ENCODE data around the gene PRSS21. TPM values are rescaled to one million over a fixed set of nuclear protein-coding genes. Genes with fewer than 3 reads are reported as not detected.

The PRSS21 gene
- total RNA-seq, 2 experiments from 2014 or later = 6.0 to 10.3 TPM

GRCh38 chr16:2803545-2804195 lies 13.4 kb upstream of the PRSS21 start:
- DNase-seq = no peak
- H3K4me3 Mint-ChIP-seq = no peak overlapping the region
- H3K4me1 Mint-ChIP-seq = no peaks in the 10 kb centered on the region
- no peaks in the 10 kb centered on the region for H3K36me3 Mint-ChIP-seq
- no peak for ATAC-seq
- peaks cover 2% of the 10 kb centered on the region for H3K9me3 Mint-ChIP-seq (ENCODE audit: low read depth)
- H3K27me3 Mint-ChIP-seq = peaks cover 24% of the 10 kb centered on the region
- CTCF ChIA-PET = interaction anchor here (0.9 kb wide), 1 partner anchor 116 kb away, joined by 3 read pairs; no protein-coding TSS in a partner anchor
- no peak overlapping the region for H3K27ac Mint-ChIP-seq

GRCh38 chr16:2804728-2805127 lies 12.3 kb upstream of the PRSS21 start:
- H3K36me3 Mint-ChIP-seq = no peaks in the 10 kb centered on the region
- no peak for ATAC-seq
- CTCF ChIA-PET = no interaction called here
- no peak for DNase-seq
- H3K27ac Mint-ChIP-seq = no peak overlapping the region
- no peak overlapping the region for H3K4me3 Mint-ChIP-seq
- H3K9me3 Mint-ChIP-seq (ENCODE audit: low read depth) = peaks cover 2% of the 10 kb centered on the region
- H3K27me3 Mint-ChIP-seq = peaks cover 30% of the 10 kb centered on the region
- no peaks in the 10 kb centered on the region for H3K4me1 Mint-ChIP-seq

- H3K36me3 Mint-ChIP-seq = no peaks in the 10 kb centered on the region
- no peak overlapping the region for H3K27ac Mint-ChIP-seq
- H3K9me3 Mint-ChIP-seq (ENCODE audit: low read depth) = peaks cover 2% of the 10 kb centered on the region
- H3K4me1 Mint-ChIP-seq = no peaks in the 10 kb centered on the region
- DNase-seq (no peak), ATAC-seq (no peak)
- CTCF ChIA-PET = no interaction called here
- peaks cover 33% of the 10 kb centered on the region for H3K27me3 Mint-ChIP-seq
- no peak overlapping the region for H3K4me3 Mint-ChIP-seq
Measured at GRCh38 chr16:2806286-2806685, 10.8 kb upstream of the PRSS21 start.

- H3K9me3 Mint-ChIP-seq (ENCODE audit: low read depth) = peaks cover 2% of the 10 kb centered on the region
- DNase-seq (no peak), ATAC-seq (no peak)
- H3K4me1 Mint-ChIP-seq = peaks cover 2% of the 10 kb centered on the region
- peaks cover 36% of the 10 kb centered on the region for H3K27me3 Mint-ChIP-seq
- H3K4me3 Mint-ChIP-seq = no peak overlapping the region
- no peaks in the 10 kb centered on the region for H3K36me3 Mint-ChIP-seq
- no peak overlapping the region for H3K27ac Mint-ChIP-seq
- CTCF ChIA-PET = no interaction called here
Measured at GRCh38 chr16:2808181-2808580, 8.9 kb upstream of the PRSS21 start.

GRCh38 chr16:2809149-2809760 lies 7.8 kb upstream of the PRSS21 start:
- Mint-ChIP-seq H3K4me3 (no peak overlapping the region), H3K4me1 (peaks cover 2% of the 10 kb centered on the region), H3K27ac (no peak overlapping the region), H3K9me3 (ENCODE audit: low read depth) (no peaks in the 10 kb centered on the region), H3K36me3 (no peaks in the 10 kb centered on the region), H3K27me3 (peaks cover 31% of the 10 kb centered on the region)
- no peak for DNase-seq
- no peak for ATAC-seq
- CTCF ChIA-PET = no interaction called here

GRCh38 chr16:2810651-2811050 lies 6.4 kb upstream of the PRSS21 start:
- DNase-seq (no peak), ATAC-seq (no peak)
- no peaks in the 10 kb centered on the region for H3K36me3 Mint-ChIP-seq
- CTCF ChIA-PET = interaction anchor here (1.0 kb wide), 1 partner anchor 32 kb away, joined by 3 read pairs; no protein-coding TSS in a partner anchor
- no peaks in the 10 kb centered on the region for H3K9me3 Mint-ChIP-seq (ENCODE audit: low read depth)
- peaks cover 28% of the 10 kb centered on the region for H3K27me3 Mint-ChIP-seq
- H3K27ac Mint-ChIP-seq = no peak overlapping the region
- peaks cover 2% of the 10 kb centered on the region for H3K4me1 Mint-ChIP-seq
- H3K4me3 Mint-ChIP-seq = no peak overlapping the region

GRCh38 chr16:2811703-2812471 lies 5.2 kb upstream of the PRSS21 start:
- no peak overlapping the region for H3K27ac Mint-ChIP-seq
- peaks cover 2% of the 10 kb centered on the region for H3K4me1 Mint-ChIP-seq
- DNase-seq = no peak
- H3K9me3 Mint-ChIP-seq (ENCODE audit: low read depth) = no peaks in the 10 kb centered on the region
- no peak overlapping the region for H3K4me3 Mint-ChIP-seq
- no peak for ATAC-seq
- H3K27me3 Mint-ChIP-seq = peaks cover 26% of the 10 kb centered on the region
- CTCF ChIA-PET = interaction anchor here (1.0 kb wide), 1 partner anchor 34 kb away, joined by 3 read pairs; no protein-coding TSS in a partner anchor
- no peaks in the 10 kb centered on the region for H3K36me3 Mint-ChIP-seq

GRCh38 chr16:2813771-2814221 lies 3.2 kb upstream of the PRSS21 start:
- no peak overlapping the region for H3K27ac Mint-ChIP-seq
- ATAC-seq = no peak
- no peak for DNase-seq
- H3K4me3 Mint-ChIP-seq = no peak overlapping the region
- H3K9me3 Mint-ChIP-seq (ENCODE audit: low read depth) = no peaks in the 10 kb centered on the region
- H3K27me3 Mint-ChIP-seq = peaks cover 18% of the 10 kb centered on the region
- peaks cover 2% of the 10 kb centered on the region for H3K4me1 Mint-ChIP-seq
- H3K36me3 Mint-ChIP-seq = no peaks in the 10 kb centered on the region
- CTCF ChIA-PET = no interaction called here

GRCh38 chr16:2814551-2815298 lies 2.3 kb upstream of the PRSS21 start:
- DNase-seq (no peak), ATAC-seq (no peak)
- Mint-ChIP-seq H3K36me3 (no peaks in the 10 kb centered on the region), H3K4me1 (peaks cover 2% of the 10 kb centered on the region), H3K27me3 (peaks cover 9% of the 10 kb centered on the region), H3K9me3 (ENCODE audit: low read depth) (no peaks in the 10 kb centered on the region), H3K4me3 (no peak overlapping the region), H3K27ac (no peak overlapping the region)
- CTCF ChIA-PET = interaction anchor here (0.7 kb wide), 1 partner anchor 8 kb away, joined by 3 read pairs; no protein-coding TSS in a partner anchor

- CTCF ChIA-PET = interaction anchor here (1.7 kb wide), 1 partner anchor 53 kb away, joined by 4 read pairs; no protein-coding TSS in a partner anchor
- Mint-ChIP-seq H3K27me3 (peaks cover 5% of the 10 kb centered on the region), H3K9me3 (ENCODE audit: low read depth) (no peaks in the 10 kb centered on the region), H3K4me3 (no peak overlapping the region), H3K27ac (no peak overlapping the region), H3K4me1 (peaks cover 2% of the 10 kb centered on the region), H3K36me3 (no peaks in the 10 kb centered on the region)
- DNase-seq (no peak), ATAC-seq (no peak)
Measured at GRCh38 chr16:2815299-2815771, 1.7 kb upstream of the PRSS21 start.

GRCh38 chr16:2817340-2818271 lies 569 bp downstream of the PRSS21 start:
- Mint-ChIP-seq H3K9me3 (ENCODE audit: low read depth) (no peaks in the 10 kb centered on the region), H3K36me3 (no peaks in the 10 kb centered on the region), H3K4me3 (peak overlapping the region; percentile 33), H3K27ac (no peak overlapping the region), H3K27me3 (peaks cover 3% of the 10 kb centered on the region), H3K4me1 (no peaks in the 10 kb centered on the region)
- no peak for DNase-seq
- ATAC-seq = peak; percentile 14
- CTCF ChIA-PET = interaction anchor here (0.7 to 1.2 kb wide), 2 partner anchors 21 to 26 kb away, joined by 3 read pairs; no protein-coding TSS in a partner anchor

GRCh38 chr16:2818272-2818876 lies 1.3 kb downstream of the PRSS21 start:
- Mint-ChIP-seq H3K27me3 (peaks cover 3% of the 10 kb centered on the region), H3K4me1 (no peaks in the 10 kb centered on the region), H3K4me3 (no peak overlapping the region), H3K36me3 (no peaks in the 10 kb centered on the region), H3K9me3 (ENCODE audit: low read depth) (no peaks in the 10 kb centered on the region), H3K27ac (no peak overlapping the region)
- no peak for DNase-seq
- no peak for ATAC-seq
- CTCF ChIA-PET = interaction anchor here (1.2 kb wide), 1 partner anchor 64 kb away, joined by 3 read pairs; the partner anchor contains the start of gene FLYWCH2

Data from activated CD8-positive, alpha-beta memory T cell treated with anti-CD3 and anti-CD28 coated beads, Interleukin-2, amount 10 ng/mL, durations not matched to agents 7 days and 5 days (primary cell).